Stimulated activated CD4-positive, alpha-beta T cell treated with anti-CD3 and anti-CD28 coated beads, Interleukin-2, amount 100 ng/mL, for 24 hours (primary cell): ENCODE measurements around the gene HEATR5A.
"Not testable (repeated sequence)": the region's sequence is repeated elsewhere in the genome, so short reads cannot be mapped to it uniquely, and the experiment has no call there.

Experiments used
- DNase-seq, 2 donors: peaks; one replicate each; pipeline ENCODE4 v3.0.0-alpha.2; 2020

HEATR5A gene

DNA sequence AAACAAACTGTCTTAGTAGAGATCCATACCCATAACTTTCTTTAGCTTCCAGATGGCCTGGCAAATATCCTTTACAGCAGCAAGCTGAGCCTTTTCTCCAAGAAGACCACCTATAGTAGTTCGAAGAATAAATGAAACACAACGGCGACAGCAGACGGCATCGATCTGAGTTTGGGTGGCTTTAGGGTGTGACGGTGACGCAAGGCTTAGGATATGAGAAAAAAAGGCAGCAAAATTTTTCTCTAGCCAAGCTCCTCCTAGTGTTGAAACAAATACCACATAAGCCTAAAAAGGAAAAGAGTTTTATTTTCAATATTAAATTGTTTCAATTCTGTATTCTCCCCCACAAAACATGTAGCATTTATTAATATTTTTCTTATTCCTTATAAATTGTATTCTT, 33.3 kb downstream of the HEATR5A start:
- DNase-seq, result no peak

DNA sequence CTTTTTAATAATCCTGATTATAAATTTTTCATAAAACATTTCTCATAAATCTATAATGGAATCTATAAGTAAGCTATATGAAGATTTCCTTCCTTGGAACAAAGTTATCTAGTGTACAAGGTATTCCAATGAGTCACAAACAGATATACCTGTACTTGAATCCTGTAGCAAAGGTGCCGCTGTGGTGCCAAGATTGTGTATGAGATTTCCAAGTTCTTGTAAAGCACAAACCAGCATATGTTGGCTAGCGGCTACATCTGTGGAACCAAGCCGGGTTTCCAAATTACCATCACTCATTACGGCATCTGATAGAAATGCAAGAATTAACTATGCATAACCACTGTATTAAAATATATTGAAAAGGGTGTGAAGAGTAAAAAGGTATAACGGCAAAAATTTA, 34.1 kb downstream of the HEATR5A start:
- no peak for DNase-seq

DNA sequence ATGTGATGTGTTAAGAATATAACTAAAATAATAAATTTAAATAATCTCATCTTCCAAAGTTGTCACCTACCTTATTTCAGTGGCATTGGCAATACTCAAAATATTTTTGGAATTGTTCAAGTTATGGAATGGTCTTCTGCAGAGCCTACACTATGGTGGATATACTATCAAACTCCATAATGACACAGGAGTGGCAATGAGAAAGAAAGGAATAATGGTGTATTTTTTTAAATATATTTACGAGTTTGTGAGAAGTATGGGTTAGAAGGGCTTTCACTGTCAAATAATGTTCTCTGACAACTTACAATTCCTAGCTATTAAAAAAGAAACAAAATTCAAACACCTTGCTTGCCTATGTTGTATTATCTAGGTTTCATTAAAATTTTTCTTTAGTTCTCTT, 38.1 kb downstream of the HEATR5A start:
- no peak for DNase-seq

DNA sequence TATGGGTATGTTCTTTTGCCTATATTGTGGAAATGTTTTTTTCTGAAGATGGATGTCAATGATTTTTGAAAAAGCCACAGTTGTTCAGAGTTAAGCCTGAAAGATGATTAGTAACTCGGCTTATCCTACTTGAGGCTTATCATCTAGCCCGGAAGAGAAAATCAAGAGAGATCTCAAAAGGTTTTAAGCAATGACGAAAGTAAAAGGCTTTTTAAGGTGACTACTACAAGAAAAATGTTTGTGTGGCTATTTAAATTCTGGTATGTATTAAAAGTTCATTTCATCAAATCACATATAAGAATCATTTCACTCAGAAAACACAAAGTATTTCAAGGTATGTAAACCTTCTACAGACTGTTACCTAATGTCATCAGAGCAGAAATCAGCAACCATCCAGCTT, 40.2 kb downstream of the HEATR5A start:
- DNase-seq, result no peak

DNA sequence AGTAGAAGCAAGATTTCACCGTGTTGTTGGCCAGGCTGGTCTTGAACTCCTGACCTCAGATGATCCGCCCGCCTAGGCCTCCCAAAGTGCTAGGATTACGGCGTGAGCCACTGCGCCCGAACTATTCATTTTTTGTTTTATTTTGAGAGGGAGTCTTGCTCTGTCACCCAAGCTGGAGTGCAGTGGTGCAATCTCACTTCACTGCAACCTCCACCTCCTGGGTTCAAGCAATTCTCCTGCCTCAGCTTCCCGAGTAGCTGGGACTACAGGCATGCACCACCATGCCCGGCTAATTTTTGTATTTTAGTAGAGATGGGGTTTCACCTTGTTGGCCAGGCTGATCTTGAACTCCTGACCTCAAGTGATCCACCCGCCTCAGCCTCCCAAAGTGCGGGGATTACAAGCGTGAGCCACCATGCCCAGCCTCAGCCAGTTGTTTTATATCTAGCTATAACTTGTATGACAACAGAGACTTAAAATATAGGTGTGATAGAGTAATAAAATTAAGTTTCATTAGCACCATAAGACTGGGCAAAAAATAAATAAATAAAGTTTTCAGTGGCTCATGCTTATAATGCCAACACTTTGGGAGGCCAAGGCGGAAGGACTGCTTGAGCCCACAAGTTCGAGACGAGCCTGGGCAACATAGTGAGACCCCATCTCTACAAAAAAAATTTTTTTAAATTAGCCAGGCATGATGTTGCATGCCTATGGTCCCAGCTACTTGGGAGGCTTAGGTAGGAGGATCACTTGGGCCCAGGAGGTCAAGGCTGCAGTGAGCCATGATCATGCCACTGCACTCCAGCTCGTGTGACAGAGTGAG, 41.0 kb downstream of the HEATR5A start:
- DNase-seq, result not testable (repeated sequence)

DNA sequence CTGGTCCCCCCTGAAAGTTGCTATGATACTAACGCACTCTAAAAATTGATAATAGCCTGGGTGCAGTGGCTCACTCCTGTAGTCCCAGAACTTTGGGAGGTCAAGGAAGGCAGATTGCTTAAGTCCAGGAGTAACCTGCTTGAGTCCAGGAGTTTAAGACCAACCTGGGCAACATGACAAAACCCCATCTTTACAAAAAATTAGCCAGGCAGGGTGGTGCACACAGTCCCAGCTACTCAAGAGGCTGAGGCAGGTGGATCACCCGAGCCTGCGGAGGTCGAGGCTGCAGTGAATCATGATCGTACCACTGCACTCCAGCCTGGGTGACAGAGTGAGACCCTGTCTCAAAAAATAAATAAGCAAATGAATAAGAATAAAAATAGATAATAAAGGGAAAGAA, 42.9 kb downstream of the HEATR5A start:
- DNase-seq, result no peak

DNA sequence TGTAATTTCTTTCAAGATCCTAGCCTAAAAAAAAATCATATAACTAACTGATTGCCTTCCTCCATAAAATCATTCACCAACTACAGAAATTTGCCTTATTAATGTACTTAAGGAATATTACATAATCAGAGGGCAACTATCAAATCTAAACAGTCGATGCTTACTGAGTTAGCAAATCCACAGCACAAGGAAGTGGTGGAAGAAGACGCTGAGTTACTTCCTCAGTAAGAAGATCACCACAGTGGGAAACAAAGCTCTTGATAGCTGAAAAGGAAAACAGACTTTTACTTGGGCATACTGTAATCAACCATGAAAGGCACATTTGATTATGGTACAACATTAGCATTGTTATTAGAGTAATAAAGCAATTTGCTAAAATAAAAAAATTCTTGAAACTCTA, 48.7 kb downstream of the HEATR5A start:
- no peak for DNase-seq

DNA sequence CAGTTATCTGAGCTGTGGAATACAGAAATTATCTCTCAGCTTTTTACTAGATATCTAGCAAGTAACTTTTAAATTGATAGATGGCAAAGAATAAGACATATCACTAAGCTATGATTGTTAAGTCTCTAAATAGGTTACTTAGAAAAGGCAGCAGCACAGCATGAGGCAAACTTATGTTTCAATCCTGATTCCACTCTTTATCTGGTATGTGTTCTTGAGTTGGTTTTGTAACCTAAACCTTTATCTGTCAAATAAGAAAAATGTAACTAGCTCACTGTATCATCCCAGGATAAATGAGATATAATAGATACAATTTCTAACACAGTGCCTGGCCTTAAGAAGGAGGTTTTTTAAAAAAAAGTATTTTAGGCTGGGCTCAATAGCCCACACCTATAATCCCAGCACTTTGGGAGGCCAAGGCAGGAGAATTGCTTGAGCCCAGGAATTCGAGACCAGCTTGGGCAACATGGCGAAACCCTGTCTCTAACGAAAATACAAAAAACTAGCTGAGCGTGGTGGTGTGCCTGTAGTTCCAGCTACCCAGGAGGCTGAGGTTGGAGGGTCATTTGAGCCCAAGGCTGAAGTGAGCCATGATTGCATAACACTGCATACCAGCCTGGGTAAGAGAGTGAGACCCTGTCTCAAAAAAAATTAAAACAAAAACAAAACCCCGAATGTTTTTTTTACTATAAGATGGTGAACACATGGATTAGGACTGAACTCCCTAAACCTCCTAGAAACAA, 56.8 kb downstream of the HEATR5A start:
- DNase-seq, result no peak

DNA sequence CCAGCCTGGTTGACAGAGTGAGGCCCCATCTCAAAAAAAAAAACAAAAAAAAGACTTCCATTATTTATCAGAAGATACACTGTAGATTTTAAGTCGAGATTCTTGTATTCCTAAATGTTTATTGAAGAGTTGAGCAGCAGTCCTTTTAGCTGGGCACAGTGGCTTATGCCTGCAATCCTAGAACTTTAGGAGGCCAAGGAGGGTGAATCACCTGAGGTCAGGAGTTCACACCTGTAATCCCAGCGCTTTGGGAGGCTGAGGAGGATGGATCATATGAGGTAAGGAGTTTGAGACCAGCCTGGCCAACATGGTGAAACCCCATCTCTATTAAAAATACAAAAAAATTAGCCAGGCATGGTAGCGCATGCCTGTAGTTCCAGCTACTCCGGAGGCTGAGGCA, 57.6 kb downstream of the HEATR5A start:
- DNase-seq, result no peak

DNA sequence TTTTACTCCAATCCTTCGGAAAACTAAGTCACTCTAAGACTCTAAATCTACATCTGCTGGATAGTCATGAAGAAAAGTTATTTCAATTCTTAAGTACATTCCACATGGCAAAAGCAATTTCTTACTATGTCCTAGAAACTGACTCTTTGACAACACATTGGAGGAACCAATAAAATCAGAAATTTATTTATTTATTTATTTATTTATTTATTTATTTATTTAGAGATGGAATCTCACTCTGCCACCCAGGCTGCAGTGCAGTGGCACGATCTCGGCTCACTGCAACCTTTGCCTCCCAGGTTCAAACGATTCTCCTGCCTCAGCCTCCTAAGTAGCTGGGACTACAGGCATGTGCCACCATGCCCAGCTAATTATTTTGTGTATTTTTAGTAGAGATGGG, 58.6 kb downstream of the HEATR5A start:
- not testable (repeated sequence) for DNase-seq

DNA sequence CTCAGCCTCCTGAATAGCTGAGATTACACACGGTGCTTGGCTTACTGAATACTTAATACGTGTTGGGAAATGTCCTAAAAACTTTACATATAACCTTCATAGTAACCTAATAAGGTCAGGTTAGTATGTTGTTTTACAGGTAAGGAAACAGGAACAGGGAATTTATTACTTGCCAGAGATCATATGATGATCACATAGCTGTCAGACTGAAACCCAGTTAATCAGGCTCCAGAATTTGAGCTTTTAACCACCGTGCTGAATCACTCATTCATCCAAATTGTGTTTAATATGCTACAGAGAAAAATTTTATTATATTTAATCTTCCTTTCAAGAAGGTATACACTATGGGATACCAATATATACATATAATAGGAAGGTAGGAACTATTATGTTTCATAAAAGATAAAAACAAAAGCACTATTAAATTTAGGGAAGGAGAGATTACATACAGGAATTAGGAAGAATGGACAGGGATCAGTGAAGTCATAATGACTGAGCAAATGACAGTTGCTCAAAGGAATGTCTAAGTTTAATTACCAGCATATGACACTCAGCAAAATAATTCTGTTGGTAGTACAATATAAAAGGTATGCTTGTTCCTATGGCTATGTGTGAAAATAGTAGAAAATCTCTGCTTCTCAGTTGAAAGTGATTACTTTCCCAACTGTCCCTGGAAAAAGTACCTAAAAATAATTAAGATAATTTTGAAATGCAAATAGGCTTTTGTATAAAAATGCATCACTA, 59.3 kb downstream of the HEATR5A start:
- no peak for DNase-seq

DNA sequence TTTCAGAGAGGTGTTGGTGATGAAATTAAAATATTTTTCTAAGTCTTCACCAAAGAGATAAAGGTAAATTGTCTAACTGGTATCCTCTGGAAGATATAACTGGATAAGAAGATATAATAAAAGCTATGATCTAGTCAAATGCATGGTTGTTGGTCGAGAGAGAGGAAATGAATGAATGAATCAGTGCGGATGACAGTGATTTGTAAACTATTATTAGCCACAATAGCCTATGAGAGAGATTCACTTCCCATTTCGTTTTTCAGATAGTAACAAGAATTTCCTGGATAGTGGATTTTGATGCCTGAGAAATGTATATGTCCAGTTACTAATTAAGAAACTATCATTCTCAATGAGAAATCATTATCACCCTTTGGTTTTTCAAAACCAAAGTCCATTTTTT, 63.1 kb downstream of the HEATR5A start:
- DNase-seq, result no peak

DNA sequence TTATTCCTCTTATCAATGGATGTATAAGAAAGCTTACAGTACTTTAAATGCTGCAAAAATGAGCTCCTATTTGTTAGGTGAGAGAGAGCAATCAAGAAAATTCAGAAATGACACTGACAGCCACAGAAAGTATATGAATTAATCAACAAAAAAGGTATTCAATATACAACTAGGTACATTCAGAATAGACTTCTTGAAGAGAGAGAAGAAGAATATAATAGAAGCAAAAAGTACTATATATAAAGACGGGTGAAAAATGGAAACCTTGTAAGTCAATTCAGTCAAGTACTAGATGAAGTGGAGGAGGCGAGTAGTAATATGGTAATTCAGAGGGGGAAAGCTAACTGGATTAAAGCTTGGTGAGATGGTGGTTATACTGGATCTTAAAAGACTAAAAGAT, 74.3 kb downstream of the HEATR5A start:
- no peak for DNase-seq

DNA sequence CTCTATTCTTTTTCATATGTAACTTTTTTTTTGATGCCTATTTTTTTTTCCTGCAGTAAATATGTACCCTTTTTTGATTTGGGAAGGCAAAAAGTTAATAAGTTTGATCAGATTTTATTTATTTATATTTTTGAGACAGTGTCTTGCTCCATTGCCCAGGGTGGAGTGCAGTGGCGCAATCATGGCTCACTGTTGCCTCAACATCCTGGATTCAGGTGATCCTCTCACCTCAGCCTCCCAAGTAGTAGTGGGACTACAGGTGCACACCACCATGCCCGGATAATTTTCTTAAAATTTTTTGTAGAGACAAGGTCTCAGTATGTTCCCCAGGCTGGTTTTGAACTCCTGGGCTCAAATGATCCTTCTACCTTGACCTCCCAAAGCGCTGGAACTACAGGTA, 79.1 kb downstream of the HEATR5A start:
- no peak for DNase-seq

DNA sequence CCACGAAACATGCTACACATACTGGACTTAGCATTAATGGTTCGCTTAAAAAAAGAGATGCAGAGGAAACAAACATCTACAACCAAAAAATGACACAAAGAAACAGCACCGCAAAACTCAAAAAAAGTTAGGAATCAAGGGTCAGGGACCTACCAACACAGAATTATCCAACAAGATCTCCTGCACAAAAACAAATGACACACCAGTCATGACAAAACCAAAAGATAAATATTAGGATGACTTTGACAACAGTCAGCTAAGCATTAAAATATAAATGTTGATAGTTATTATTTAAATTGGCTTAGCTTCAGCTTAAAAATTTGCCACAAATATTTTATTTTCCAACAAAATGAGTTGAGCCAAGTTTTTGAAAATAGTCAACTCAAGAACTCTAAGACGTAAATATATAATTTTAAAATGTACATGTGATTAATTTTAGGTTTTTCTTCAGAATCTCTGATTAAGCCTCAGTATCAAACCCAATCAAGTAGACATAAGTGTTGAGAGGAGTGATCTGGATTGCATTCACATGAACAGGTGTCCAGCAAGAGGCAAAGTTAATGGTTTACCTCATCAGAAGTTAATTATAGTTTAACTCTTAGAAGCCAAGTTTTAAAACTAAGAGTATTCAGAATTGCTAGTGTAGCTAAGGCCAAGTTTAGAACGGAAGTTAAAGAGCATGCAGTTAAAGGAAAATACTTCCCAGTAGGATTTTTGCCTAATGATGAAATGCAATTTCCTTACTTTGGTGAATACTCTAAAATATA, 79.9 kb downstream of the HEATR5A start:
- no peak for DNase-seq

DNA sequence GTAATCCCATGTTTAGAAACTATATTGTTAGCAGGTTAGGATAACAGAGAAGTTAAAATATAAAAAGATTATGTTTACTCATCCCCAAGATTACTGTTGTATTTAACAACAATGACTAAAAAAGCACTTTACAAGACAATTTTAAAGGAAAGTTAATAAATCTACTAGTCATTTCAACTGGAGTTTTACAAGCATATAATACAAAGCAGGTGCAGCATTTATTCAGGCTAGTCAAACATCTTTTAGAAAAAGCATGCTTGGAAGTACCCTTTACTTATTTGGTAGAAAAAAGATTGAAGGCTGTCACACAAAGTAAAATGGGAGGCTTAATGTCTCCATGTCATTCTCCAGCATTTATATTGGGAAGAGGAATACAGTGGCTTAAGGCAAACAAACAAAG, 80.6 kb downstream of the HEATR5A start:
- DNase-seq, result no peak

DNA sequence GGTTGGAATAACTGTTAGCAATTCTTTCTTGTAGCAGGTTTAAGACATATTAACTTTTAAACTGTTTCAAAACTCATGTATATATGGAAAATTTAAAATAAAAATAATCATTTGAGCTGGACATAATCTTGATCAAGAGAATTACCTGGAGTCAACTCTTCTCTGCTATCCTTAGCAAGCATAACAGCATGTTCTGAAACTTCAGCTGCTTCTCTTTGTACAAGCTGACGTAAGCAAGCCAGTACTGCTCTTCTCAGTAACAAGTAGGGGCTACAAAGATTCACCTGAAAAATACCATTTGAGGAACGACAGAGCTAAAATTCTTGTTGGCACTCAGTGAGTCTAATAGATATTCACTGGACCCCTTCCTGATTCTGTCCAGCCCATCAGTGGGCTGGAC, 83.0 kb downstream of the HEATR5A start:
- no peak for DNase-seq

DNA sequence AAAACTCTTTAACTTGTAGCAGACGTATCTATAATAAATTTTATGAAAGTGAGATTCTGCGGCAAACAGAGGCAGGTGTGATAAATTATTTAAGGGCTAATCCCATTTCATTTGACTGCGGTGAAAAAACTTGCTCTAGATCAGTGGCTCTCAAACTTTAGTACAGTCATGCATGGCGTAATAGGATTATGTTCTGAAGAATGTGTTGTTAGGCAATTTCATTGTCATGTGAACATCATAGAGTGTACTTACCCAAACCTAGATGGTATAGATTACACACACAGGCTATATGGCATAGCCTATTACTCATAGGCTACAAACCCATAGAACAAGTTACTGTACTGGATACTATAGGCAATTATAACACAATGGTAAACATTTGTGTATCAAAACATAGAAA, 83.7 kb downstream of the HEATR5A start:
- no peak for DNase-seq

DNA sequence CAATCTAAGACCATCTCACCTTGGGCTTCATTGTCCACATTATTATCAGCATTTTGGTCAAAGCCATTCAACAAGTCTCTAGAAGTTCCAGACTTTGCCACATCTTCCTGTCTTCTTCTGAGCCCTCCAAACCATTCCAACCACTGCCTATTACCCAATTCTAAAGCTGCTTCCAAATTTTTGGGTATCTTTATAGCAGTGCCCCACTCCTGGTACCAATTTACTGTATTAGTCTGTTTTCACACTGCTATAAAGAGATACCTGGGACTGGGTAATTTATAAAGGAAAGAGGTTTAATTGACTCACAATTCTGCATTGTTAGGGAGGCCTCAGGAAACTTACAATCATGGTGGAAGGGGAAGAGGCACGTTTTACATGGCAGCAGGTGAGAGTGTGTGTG, 89.0 kb downstream of the HEATR5A start:
- DNase-seq, result not testable (repeated sequence)

DNA sequence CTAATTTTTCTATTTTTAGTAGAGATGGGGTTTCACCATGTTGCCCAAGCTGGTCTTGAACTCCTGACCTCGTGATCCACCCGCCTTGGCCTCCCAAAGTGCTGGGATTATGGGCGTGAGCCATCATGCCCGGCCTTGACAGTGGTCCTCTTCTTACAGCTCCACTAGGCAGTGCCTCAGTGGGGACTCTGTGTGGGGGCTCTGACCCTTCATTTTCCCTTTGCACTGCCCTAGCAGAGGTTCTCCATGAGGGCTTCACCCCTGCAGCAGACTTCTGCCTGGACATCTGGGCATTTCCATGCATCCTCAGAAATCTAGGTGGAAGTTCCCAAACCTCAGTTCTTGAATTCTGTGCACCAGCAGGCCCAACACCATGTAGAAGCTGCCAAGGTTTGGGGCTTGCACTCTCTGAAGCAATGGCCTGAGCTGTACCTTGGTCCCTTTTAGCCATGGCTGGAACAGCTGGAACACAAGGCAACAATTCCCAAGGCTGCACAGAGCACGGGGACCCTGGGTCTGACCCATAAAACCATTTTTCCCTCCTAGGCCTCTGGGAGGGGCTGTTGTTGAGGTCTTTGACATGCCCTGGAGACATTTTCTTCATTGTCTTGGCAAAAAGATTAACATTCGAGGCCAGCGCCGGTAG, 90.4 kb downstream of the HEATR5A start:
- not testable (repeated sequence) for DNase-seq

DNA sequence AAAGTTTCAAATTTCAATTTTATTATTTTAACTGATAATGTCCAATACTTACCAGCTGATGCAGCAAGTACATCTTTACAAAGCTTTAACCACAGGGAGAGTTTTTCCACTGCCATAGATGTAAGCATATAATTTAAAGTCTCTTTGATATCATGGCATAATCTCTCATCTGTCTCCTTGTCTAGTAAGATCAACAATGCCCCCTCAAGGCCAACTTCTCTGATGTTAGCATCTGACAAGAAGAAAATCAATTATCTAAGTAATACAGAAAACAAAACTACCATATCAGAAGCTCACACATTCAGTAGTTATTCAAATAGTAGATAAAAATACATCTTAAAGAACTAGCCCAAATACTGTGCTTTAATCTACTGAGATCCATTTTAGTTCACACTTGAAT, 94.2 kb downstream of the HEATR5A start:
- DNase-seq, result no peak

DNA sequence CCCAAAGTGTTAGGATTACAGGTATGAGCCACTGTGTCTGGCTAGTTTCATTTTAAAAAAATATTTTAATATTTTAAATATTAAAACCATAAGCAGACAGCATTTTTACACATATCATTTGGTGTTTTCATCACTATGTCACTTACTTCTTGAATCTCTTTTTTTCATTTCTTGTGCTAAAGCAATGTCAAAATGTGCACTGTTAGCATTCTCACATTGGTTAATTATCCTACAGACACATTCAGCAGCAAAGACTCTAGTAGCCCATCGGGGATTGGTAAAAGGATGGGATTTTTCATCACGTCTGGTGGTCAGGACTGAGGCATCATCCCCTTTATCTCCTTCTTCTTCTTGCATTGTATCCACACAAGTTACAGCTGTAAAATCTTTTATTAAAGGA, 96.9 kb downstream of the HEATR5A start:
- no peak for DNase-seq
